Fibroblast of mammary gland (primary cell): Measurements from ENCODE around the gene ERICH2.
"Not testable (repeated sequence)": the region's sequence is repeated elsewhere in the genome, so short reads cannot be mapped to it uniquely, and the experiment has no call there.

ENCODE experiments used
- DNase-seq: peaks from one replicate; pipeline ENCODE4 v3.0.0-alpha.2; 2010; ENCODE audit warnings: low read depth
- H3K4me3 ChIP-seq: 2 replicates; pipeline ENCODE4 v1.5.1; 2011; ENCODE audit warnings: low read depth, mild to moderate bottlenecking, low read length, moderate library complexity; ENCODE audit not compliant: control insufficient read depth
- CTCF ChIP-seq: conservative IDR thresholded peaks from 2 replicates; pipeline ENCODE4 v1.5.1; 2011; ENCODE audit warnings: low read depth, low read length, inconsistent platforms; ENCODE audit not compliant: control insufficient read depth, insufficient read depth

ERICH2 gene

GRCh38 chr2:170742896-170743529 is 27.2 kb upstream of the ERICH2 start:
- no peak overlapping the region for H3K4me3 ChIP-seq
- peak; percentile 8 for DNase-seq
- no peak for TF ChIP-seq CTCF

GRCh38 chr2:170743530-170744239 is 26.5 kb upstream of the ERICH2 start:
- DNase-seq = no peak
- H3K4me3 ChIP-seq = no peak overlapping the region
- TF ChIP-seq CTCF = no peak

- no peak for TF ChIP-seq CTCF
- DNase-seq = peak; percentile 78
These were observed 25.8 kb upstream of the ERICH2 start for GRCh38 chr2:170744248-170745002.

GRCh38 chr2:170745305-170745704 is 24.9 kb upstream of the ERICH2 start:
- no peak overlapping the region for H3K4me3 ChIP-seq
- no peak for DNase-seq
- no peak for TF ChIP-seq CTCF

More at GRCh38 chr2:170744248-170745002, 25.8 kb upstream of the ERICH2 start:
- H3K4me3 ChIP-seq = no peak overlapping the region

- TF ChIP-seq CTCF = no peak
- peak; percentile 88 for DNase-seq
- H3K4me3 ChIP-seq = no peak overlapping the region
These were observed 22.3 kb upstream of the ERICH2 start for GRCh38 chr2:170747921-170748320.

GRCh38 chr2:170751555-170751954 is 18.6 kb upstream of the ERICH2 start:
- DNase-seq, H3K4me3 ChIP-seq: not testable (repeated sequence)

GRCh38 chr2:170761572-170761971 is 8.6 kb upstream of the ERICH2 start:
- TF ChIP-seq CTCF = no peak
- H3K4me3 ChIP-seq = no peak overlapping the region
- DNase-seq = no peak
